ENCODE measurements around the gene TMEM272.

TMEM272 gene

DNA sequence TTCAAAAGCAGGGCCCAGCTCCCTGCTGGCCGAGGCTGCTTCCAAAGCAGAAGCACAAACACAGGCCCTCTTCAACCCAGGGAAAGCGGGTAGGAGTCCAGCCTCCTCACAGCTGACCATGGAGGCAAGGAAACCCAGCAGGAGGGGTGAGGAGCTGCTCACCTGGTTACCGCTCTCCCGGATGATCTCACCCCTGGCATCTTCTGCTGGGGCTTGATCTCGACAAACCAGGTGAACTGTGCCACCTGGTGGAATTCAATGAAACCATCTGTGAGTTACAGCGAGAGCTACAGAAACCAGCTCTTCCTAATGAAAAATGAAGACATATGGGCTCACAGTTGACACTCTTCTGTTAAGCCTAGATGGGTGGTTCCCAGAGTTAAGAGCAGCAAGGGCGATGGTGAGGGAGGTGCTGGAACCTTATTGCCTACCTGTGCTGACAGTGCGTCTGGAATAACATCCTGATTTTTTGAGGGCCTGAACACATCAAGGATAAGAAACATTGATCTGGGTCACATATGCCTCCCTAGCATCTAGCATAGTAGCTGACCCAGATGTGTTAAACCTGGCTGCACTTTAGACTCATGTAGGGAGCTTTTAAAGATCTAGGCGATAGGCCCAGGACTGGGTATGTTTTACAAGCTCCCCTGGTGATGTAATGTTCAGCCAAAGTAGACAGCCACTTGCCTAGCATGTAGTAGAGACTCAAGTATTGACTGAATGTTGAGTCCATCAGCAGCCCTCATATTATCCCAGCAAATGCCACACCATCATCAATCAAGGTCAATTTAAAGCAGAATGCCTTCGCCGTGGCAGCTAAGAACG, 47.1 kb downstream of the TMEM272 start:
- TF ChIP-seq, protein P1, sequence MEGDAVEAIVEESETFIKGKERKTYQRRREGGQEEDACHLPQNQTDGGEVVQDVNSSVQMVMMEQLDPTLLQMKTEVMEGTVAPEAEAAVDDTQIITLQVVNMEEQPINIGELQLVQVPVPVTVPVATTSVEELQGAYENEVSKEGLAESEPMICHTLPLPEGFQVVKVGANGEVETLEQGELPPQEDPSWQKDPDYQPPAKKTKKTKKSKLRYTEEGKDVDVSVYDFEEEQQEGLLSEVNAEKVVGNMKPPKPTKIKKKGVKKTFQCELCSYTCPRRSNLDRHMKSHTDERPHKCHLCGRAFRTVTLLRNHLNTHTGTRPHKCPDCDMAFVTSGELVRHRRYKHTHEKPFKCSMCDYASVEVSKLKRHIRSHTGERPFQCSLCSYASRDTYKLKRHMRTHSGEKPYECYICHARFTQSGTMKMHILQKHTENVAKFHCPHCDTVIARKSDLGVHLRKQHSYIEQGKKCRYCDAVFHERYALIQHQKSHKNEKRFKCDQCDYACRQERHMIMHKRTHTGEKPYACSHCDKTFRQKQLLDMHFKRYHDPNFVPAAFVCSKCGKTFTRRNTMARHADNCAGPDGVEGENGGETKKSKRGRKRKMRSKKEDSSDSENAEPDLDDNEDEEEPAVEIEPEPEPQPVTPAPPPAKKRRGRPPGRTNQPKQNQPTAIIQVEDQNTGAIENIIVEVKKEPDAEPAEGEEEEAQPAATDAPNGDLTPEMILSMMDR (IDR thresholded peaks at IDR 0.05; ENCODE audit: insufficient read depth, low read length, poor library complexity, severe bottlenecking) = peak; percentile 47
- no peak for TF ChIP-seq EZH2phosphoT487 (conservative IDR thresholded peaks at IDR 0.05; ENCODE audit: low read length)
- H3K9me2 ChIP-seq (replicated peaks; ENCODE audit: insufficient read depth, low read length) = no peaks in the 10 kb centered on the region
- no peak overlapping the region for H3K4me2 ChIP-seq (ENCODE audit: low read depth, low read length, poor library complexity, severe bottlenecking)
- H3K36me3 ChIP-seq (ENCODE audit: low read length) = no peaks in the 10 kb centered on the region
- H4K20me1 ChIP-seq (ENCODE audit: low read depth, low read length) = no peaks in the 10 kb centered on the region
- no peak overlapping the region for H3K9ac ChIP-seq (ENCODE audit: low read length)
- no peak overlapping the region for H3K4me3 ChIP-seq (ENCODE audit: insufficient read depth, low read length, poor library complexity, severe bottlenecking)
- H3F3A ChIP-seq (ENCODE audit: insufficient read depth) = peaks cover 6% of the 10 kb centered on the region; the same call in 1 of the 2 replicates
- no peak overlapping the region for H3K27ac ChIP-seq (ENCODE audit: low read depth, low read length)
- H3K27me3 ChIP-seq (ENCODE audit: low read length) = no peaks in the 10 kb centered on the region
- no peak overlapping the region for H2AFZ ChIP-seq (ENCODE audit: low read depth, low read length, severe bottlenecking)
- H3K79me2 ChIP-seq (ENCODE audit: insufficient read depth, low read length) = no peaks in the 10 kb centered on the region
- H3K9me3 ChIP-seq (ENCODE audit: insufficient read depth, low read length) = no peaks in the 10 kb centered on the region

DNA sequence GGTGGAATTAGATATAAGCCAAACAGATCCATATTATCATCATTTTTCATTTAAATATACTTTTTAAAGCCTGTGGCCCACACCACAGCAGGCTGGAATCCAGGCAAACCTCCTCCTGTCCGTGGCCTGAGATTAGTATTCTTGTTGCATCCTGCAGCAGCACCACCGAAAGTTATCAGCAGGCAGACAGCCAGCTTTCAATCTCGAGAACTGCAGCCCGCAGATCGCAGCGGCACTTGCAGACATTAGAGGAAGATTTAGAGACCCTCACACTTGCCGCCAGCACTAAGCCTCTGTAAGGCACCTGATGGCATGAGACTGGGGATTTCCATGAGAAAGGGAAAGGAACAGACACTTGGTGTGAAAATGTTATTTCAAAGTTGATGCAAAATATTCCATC, 48.4 kb downstream of the TMEM272 start:
- H3K27me3 ChIP-seq (ENCODE audit: low read length) = no peaks in the 10 kb centered on the region
- H3K4me2 ChIP-seq (ENCODE audit: low read depth, low read length, poor library complexity, severe bottlenecking) = no peak overlapping the region
- peaks cover 6% of the 10 kb centered on the region; the same call in 1 of the 2 replicates for H3F3A ChIP-seq (ENCODE audit: insufficient read depth)
- no peak overlapping the region for H3K9ac ChIP-seq (ENCODE audit: low read length)
- H4K20me1 ChIP-seq (ENCODE audit: low read depth, low read length) = no peaks in the 10 kb centered on the region
- no peaks in the 10 kb centered on the region for H3K36me3 ChIP-seq (ENCODE audit: low read length)
- no peak overlapping the region for H2AFZ ChIP-seq (ENCODE audit: low read depth, low read length, severe bottlenecking)
- no peak overlapping the region for H3K27ac ChIP-seq (ENCODE audit: low read depth, low read length)
- no peak overlapping the region for H3K4me3 ChIP-seq (ENCODE audit: insufficient read depth, low read length, poor library complexity, severe bottlenecking)
- H3K79me2 ChIP-seq (ENCODE audit: insufficient read depth, low read length) = no peaks in the 10 kb centered on the region
- H3K9me2 ChIP-seq (replicated peaks; ENCODE audit: insufficient read depth, low read length) = no peaks in the 10 kb centered on the region
- no peak for TF ChIP-seq EZH2phosphoT487 (conservative IDR thresholded peaks at IDR 0.05; ENCODE audit: low read length)
- TF ChIP-seq, protein P1 (IDR thresholded peaks at IDR 0.05; ENCODE audit: insufficient read depth, low read length, poor library complexity, severe bottlenecking) = no peak
- no peaks in the 10 kb centered on the region for H3K9me3 ChIP-seq (ENCODE audit: insufficient read depth, low read length)

DNA sequence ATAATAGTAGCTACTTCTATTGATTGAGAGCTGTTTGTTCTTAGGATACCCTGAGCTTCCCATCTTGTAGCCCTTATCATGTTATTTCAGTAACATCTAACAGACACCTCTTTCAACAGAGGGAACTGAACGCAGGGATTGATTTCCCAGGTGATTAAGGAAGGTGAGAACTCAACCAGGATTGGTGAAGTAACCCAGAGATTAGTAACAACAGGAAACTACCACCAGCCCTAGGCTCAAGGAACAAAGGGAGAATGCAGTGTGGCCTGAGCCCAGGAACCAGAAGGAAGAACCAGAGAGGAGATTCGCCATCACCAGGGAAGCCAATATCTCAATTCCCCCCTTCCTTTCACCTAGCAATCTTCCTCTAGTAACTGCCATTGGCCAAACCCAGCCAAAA, 49.6 kb downstream of the TMEM272 start:
- peaks cover 6% of the 10 kb centered on the region; the same call in 1 of the 2 replicates for H3F3A ChIP-seq (ENCODE audit: insufficient read depth)
- H3K4me2 ChIP-seq (ENCODE audit: low read depth, low read length, poor library complexity, severe bottlenecking) = no peak overlapping the region
- H3K9me2 ChIP-seq (replicated peaks; ENCODE audit: insufficient read depth, low read length) = no peaks in the 10 kb centered on the region
- no peak overlapping the region for H2AFZ ChIP-seq (ENCODE audit: low read depth, low read length, severe bottlenecking)
- no peaks in the 10 kb centered on the region for H3K9me3 ChIP-seq (ENCODE audit: insufficient read depth, low read length)
- no peak overlapping the region for H3K4me3 ChIP-seq (ENCODE audit: insufficient read depth, low read length, poor library complexity, severe bottlenecking)
- no peaks in the 10 kb centered on the region for H3K79me2 ChIP-seq (ENCODE audit: insufficient read depth, low read length)
- no peak overlapping the region for H3K9ac ChIP-seq (ENCODE audit: low read length)
- no peak overlapping the region for H3K27ac ChIP-seq (ENCODE audit: low read depth, low read length)
- H3K36me3 ChIP-seq (ENCODE audit: low read length) = no peaks in the 10 kb centered on the region
- H4K20me1 ChIP-seq (ENCODE audit: low read depth, low read length) = no peaks in the 10 kb centered on the region
- TF ChIP-seq EZH2phosphoT487 (conservative IDR thresholded peaks at IDR 0.05; ENCODE audit: low read length) = no peak
- TF ChIP-seq, protein P1 (IDR thresholded peaks at IDR 0.05; ENCODE audit: insufficient read depth, low read length, poor library complexity, severe bottlenecking) = no peak
- H3K27me3 ChIP-seq (ENCODE audit: low read length) = no peaks in the 10 kb centered on the region
